ENCODE results near the gene NHSL2.
"Not testable (repeated sequence)": the region's sequence is repeated elsewhere in the genome, so short reads cannot be mapped to it uniquely, and the experiment has no call there.

The NHSL2 gene

DNA sequence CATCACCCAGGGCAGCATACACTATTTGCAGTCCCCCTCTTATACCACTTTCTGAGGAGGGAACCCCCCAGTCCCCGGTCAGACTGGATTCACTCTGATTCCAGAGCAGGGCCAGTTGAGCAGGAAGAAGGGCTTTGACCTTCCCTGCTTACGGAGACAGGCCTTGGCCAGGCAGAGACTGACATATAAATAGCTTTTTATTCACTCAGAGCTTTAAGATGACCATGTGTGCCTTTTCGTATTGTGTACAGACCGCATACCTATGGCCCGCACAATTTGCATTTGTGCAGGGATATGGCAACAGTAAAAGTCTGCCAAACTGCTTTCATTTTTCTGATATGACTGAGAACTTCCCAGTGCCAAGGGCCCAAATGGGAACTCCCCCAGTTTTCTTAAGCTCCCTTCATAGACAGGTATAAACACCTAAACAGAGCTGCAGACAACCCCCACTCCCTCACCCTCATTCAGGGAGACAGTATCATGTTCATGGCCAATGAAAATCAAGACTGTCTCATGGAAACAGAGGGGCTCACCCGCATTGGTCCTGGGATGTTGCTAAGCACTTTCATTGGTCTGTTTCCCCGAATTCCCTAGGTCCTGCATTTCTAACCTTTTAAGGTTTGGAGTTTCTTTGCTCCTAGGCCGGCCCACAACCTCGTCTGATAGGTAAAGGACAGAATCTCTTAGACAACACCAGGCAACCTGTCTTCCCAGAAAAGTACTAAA, 135.1 kb downstream of the NHSL2 start:
- DNase-seq: no peak

DNA sequence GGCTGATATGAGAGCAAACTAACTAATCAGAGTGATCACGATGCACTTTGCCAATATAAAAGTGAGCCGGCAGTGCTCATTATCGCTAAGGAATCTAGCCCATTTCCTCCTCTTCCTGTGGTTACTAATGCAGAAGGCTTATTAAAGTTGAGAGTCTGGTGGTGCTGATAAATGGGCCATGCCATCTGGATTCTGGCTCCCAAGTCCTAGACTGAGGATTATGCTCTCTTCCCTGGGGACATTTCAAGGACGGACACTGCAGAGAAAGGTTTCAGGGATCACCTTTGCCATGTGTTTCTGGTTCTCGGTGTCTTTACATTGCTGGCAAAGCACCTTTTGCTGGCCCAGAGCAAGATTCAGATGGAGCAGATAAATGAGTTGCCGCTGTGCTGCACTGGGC, 135.8 kb downstream of the NHSL2 start:
- DNase-seq: peak; percentile 29

DNA sequence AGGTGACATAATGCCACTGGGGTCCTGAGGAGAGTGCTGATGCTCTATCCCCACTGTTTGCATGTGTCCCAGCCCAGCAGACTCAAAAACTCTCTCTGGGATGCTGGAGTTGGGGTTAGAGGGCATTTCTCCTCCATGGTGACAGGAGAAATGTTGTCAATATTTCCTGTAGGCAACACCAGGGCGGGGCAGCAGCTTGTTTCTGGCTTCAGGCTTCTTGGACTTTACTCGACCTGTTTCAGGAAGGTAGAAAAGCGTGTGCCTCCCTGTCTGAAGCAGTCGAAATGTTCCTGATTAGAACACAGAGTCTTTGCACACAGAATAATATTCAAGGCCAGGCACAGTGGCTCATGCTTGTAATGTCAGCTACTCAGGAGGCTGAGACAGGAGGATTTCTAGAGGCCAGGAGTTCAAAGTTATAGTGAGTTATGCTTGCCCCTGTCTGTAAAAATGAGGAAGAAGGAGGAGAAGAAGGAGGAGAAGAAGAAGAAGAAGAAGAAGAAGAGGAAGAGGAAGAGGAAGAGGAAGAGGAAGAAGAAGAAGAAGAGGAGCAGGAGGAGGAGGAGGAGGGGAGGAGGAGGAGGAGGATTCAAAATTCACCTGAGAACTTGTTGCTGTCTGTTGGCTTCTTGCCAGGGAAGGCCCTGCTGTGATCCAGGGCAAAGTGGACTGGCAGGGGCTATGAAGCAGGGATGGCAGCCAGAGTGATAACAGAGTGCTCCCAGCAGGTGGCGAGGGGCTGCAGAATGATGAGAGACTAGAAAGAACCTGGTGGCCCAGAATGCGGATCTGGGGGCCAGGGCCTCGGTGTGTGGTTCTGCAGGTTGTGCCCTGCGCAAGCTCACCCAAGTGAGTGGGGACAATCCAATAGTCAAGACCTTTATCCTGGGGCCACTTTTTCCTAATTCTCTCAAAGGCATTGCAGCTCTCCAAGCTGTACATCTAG, 138.1 kb downstream of the NHSL2 start:
- DNase-seq: peak; percentile 7

GRCh38 chrX:72050011-72050410, 139.4 kb downstream of the NHSL2 start:
- no peak for DNase-seq

GRCh38 chrX:72051589-72051988, 140.9 kb downstream of the NHSL2 start:
- DNase-seq: no peak

GRCh38 chrX:72052415-72053090, 141.9 kb downstream of the NHSL2 start:
- DNase-seq: no peak

- DNase-seq: no peak
These were observed 142.9 kb downstream of the NHSL2 start for GRCh38 chrX:72053508-72053907.

DNA sequence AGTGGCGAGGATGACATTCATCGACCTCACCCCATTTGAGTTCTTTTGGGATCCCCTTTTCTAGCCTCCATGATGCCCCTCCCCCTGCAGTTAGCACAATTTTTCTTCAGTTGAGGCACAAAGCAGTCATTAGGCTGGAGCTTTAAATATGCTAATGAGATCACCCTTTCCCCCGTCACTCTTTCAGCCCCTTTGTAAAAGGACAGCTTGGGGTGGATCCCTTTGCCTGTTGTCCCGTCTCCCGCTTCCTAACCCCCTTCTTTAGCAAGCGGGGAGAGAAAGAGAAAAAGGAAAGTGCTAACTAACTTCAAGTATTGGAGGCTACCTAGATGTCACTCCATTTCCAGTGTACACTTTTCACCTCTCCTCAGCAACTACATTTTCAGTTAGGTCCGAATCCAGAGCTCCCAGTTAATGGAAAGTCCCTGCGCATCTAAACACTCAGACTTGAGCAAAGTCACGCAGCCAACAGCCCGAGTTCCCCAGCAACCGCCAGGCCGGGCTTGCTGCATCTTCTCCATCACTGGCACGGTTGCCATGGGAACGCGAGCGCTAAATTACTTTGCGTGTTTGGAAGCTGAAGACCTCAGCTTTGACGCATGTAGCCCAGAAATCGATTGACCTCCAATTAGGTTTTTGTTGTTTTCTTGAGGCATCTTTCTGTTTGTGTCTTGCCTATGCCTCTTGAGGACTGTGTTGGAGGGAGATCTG, 144.3 kb downstream of the NHSL2 start:
- DNase-seq: no peak

DNA sequence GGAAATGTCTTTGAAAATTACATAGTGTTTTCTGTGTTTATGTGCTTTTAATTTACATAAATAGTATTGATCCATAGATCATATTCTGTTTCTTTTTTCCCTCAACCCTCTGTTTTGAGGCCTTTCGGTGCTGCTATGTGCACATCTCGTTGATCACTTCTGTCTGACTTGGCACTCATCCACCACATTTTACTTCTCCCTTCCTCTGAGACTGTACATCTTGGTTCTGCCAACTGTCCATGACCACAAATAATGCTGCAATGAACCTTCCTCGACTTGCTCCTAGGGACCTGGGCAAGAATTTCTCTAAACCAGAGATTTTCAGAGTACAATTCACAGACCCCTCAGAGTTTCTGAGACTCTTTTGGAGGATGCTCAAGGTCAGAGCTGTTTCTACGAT, 146.7 kb downstream of the NHSL2 start:
- DNase-seq: no peak

GRCh38 chrX:72057849-72058248, 147.2 kb downstream of the NHSL2 start:
- no peak for DNase-seq

- not testable (repeated sequence) for DNase-seq
These were observed 147.7 kb downstream of the NHSL2 start for GRCh38 chrX:72058346-72058745.

DNA sequence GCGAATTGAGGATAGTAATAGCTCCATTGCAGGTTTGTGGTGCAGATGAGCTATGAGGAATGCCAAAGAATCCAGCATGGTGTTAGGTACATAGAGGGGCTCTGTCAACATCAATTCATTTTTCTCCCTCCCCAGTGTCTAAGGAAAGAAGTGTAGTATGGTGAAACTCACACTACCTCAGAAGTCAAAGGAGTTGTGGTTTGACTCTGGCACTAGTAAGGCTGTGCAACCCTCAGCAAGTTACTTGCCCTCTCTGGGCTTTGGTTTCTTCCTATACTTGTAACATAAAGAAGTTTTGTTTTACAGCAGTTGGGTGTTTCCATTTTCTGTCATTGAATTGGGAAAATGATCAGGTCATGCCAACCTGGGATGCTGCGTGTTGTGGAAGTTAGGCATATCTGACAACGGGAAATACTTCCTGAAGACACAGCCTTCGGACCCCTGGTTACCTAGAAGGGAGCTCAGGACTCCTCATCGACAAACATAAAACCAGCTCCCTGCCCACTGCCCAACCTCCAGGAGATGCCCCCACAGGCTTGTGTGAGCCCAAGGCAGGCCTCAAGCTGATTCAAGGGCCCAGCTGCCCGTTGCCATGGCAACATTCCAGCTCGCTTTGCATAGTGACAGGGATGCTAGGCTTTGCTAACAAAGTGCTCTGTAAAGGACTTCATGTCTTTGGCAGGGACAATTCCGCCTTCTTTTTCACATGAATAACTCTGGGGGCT, 149.7 kb downstream of the NHSL2 start:
- DNase-seq: no peak

GRCh38 chrX:72060921-72061490, 150.4 kb downstream of the NHSL2 start:
- DNase-seq: no peak

GRCh38 chrX:72062916-72063315, 152.3 kb downstream of the NHSL2 start:
- DNase-seq: no peak

DNA sequence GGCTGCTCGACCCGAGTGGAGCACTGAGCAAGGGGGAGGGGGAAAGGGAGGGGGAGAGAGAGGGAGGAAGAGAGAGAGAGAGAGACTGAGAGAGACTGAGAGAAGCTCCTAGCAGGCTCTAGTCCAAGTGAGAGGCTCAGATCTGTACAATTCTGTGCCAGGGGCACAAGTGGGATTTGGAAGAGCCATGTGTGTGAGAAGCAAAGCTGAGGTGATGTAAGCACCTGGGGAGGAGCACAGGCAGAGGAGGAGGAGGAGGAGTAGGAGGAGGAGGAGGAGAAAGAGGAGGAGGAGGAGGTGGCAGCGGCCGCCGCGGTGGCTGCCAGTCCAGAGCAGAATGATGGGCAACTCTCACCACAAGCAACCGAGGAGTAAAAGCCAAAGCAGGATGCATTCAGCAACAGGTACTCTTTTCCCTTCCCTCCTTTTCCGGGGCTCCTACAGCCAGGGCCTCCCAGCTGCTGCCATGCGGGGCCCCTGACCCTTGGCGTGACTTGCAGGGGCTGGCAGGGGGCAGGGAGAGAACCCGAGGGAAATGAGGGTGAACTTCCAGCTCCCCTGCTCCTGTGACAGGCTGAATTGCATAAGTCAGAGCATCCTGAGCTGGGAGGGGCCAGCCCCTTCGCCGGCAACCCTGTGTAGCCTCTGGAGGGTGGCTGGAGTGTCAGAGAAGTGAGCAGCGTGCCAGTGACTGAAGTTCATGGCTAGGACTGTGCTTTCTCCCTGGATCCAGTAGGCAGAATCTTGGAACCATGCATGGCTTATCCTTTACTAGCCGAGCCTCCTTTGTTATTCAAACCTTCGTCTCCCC, 158.9 kb downstream of the NHSL2 start:
- DNase-seq: no peak

DNA sequence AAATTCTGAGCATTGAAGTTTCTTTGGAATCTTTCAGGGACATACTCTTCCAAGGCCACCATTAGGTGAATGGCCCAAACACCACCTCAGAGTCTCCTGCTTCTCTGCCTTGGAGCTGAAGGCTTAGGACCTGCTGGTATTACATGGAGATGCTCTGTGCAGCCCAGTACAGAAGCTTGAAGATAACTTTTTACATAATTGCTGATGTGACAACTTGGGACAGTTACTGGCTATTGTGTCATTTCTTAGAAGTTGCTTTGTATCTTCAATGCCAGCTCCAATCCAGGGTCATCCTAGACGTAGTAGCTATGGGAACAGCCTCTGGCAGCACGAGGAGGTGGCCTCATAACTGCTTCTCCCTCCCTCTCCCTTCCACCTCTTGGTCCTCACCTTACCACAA, 160.6 kb downstream of the NHSL2 start:
- no peak for DNase-seq

GRCh38 chrX:72073633-72074032, 163.0 kb downstream of the NHSL2 start:
- DNase-seq: no peak

GRCh38 chrX:72078411-72078810, 167.8 kb downstream of the NHSL2 start:
- no peak for DNase-seq

- DNase-seq: no peak
These were observed 169.0 kb downstream of the NHSL2 start for GRCh38 chrX:72079607-72080006.

DNA sequence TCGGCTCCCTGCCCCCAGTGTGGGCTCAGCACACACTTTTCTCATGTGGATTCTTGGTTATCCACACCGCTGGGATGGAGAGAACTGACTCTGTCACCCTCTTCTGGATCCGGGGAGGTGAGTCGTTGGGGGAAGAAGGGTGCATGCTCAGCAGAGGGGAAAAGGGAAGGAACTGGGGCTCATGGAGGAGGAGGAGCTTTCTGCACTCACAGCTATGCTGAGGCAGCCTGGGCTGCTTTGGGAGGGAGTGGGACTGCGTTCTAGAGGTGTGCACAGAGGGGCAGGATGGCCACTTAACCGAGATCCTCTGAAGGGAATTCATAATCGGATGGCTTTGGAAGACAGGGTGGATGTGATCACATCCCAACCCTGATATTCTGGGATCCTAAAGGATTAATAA, 169.5 kb downstream of the NHSL2 start:
- no peak for DNase-seq

DNA sequence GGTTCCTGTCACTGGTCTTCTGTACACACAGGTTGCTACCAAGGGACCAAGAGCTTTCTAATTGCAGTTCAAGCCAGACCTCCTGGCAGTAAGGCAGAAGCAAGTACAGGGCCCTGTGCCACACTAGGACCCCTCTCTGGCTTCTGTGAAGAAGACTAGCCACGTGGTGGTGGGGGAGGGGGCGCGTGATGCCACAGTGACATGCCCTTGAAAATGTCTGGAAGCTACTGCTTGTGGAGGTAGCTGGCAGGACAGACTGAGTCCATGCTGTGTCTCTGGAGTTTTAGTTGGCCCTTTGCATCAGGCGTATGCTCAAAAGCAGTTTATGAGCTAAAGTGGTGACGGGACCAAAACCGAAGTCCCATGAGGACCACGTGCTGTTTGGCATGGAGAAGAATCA, 170.2 kb downstream of the NHSL2 start:
- no peak for DNase-seq
